GM21528 (cell line): Measurements from ENCODE around the gene MALAT1.
"Not testable (repeated sequence)": the region's sequence is repeated elsewhere in the genome, so short reads cannot be mapped to it uniquely, and the experiment has no call there.

ENCODE experiments used
- ATAC-seq: cut with Tn5 transposase; IDR thresholded peaks from one replicate; pipeline ENCODE4 v1.9.1; 2021; ENCODE audit warnings: mild to moderate bottlenecking, moderate library complexity; ENCODE audit not compliant: unreplicated experiment, low FRiP score

Gene MALAT1

DNA sequence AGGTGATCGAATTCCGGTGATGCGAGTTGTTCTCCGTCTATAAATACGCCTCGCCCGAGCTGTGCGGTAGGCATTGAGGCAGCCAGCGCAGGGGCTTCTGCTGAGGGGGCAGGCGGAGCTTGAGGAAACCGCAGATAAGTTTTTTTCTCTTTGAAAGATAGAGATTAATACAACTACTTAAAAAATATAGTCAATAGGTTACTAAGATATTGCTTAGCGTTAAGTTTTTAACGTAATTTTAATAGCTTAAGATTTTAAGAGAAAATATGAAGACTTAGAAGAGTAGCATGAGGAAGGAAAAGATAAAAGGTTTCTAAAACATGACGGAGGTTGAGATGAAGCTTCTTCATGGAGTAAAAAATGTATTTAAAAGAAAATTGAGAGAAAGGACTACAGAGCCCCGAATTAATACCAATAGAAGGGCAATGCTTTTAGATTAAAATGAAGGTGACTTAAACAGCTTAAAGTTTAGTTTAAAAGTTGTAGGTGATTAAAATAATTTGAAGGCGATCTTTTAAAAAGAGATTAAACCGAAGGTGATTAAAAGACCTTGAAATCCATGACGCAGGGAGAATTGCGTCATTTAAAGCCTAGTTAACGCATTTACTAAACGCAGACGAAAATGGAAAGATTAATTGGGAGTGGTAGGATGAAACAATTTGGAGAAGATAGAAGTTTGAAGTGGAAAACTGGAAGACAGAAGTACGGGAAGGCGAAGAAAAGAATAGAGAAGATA is at the start of gene MALAT1:
Gene MALAT1 (plus strand): TSS at position 69 of the 736 bp plus-strand sequence.
- ATAC-seq = no peak

DNA sequence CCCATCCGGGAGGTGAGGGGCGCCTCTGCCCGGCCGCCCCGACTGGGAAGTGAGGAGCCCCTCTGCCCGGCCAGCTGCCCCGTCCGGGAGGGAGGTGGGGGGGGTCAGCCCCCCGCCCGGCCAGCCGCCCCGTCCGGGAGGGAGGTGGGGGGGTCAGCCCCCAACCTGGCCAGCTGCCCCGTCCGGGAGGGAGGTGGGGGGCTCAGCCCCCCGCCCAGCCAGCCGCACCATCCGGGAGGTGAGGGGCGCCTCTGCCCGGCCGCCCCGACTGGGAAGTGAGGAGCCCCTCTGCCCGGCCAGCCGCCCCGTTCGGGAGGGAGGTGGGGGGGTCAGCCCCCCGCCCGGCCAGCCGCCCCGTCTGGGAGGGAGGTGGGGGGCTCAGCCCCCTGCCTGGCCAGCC is 47.5 kb upstream of the MALAT1 start:
- ATAC-seq = not testable (repeated sequence)

DNA sequence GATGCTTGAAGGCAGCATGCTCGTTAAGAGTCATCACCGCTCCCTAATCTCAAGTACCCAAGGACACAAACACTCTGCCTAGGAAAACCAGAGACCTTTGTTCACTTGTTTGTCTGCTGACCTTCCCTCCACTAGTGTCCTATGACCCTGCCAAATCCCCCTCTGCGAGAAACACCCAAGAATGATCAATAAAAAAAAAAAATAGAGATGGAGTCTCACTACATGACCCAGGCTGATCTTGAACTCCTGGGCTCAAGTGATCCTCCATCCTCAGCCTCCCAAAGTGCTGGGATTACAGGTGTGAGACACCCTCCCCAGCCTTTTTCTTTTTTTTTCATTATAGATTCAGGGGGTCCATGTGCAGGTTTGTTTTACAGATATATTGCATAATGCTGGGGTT is 46.6 kb upstream of the MALAT1 start:
- not testable (repeated sequence) for ATAC-seq

DNA sequence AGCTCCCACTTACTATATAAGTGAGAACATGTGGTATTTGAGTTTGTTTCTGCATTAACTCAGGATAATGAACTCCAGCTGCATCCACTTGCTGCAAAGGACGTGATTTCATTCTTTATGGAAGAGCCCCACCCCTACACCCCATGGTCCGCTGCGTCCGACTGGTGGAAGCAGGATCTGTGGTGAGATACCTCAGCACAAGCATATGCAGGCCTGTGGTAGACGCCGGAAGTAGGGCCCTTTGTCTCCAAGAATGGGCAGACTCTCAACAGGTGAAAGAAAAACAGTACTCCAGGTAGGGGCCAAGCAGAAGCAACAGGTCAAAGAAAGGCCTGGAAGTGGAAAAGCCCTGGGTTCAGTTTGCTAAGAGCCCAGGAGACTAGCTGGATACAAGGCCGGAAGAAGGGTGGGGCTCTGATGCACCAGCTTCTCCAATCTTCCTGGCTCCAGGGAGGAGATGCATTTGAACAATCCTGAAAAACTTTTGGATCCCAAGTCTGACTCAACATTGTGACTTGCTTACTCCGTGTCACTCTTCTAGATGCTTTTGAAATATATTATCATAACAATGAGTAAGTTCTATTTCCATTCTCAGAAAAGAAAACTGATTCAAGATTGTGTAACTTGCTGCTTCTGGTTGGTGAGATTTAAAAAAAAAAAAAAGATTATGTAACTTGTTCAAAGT is 45.9 kb upstream of the MALAT1 start:
- no peak for ATAC-seq

DNA sequence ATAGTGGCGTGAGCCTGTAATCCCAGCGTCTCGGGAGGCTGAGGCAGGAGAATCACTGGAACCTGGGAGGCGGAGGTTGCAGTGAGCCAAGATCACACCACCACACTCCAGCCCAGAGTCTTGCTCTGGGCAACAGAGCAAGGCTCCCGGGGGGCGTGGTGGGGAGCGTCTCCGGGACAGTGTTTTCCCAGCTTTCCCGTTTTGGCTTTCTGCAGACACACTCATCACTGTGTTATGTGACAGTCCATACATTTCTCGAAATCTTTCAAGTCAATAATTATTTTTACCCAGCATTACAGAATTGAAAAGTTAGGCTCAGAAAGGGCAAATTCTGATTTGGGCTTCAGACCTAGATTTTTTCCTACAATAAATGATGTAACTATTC is 44.5 kb upstream of the MALAT1 start:
- ATAC-seq = no peak

DNA sequence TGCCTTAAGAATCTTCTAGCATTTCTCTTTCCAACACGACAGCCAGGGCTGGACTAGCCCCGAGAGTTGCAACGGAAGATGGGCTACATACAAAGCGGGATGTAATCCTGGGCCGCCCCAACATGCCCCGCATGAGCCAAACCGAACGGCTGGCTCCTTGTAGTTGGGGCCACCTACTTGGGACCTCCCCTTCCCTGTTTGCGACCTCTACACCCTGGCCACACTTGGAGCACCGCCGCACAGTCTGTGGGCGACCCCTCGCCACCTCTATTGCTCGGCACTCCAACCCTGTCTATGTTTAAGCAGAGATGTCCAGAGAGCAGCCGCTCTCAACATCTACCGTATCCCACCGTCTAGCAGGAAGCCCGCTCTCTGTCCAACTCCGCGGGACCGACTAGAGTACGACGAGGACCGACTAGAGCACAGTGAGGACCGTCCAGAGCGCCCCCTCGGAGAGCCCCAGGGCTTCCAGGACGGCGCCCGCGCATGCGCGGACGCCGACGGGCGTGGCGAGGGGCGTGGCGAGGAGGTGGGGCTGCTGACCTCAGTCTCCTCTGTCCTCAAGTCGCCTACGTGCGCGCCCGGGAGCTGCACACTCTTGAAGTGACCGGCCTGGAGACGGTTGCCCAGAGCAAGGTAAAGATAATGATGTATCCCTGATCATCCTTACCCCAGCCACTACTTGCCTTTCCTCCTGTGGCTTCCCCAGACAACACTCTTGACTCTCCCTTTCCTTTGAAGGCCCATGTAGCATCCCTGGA is 44.0 kb upstream of the MALAT1 start:
- peak; percentile 91 for ATAC-seq

DNA sequence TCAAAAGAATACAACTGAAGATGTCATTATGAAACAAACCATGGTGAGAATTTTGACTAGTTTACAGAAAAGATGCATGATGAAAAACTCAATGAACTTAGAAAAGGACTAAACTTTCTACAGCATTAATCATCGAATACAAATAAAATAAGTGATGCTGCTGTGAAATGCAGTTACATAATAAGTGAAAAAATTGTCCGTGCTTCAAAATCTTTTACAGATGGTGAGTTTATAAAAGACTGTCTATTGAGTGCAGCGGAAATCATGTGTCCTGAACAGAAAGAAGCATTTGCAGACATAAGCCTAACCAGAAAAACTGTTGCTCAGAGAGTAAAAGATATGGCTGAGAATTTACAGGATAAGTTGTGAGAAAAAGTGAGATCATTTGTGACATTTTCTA is 42.4 kb upstream of the MALAT1 start:
- no peak for ATAC-seq

DNA sequence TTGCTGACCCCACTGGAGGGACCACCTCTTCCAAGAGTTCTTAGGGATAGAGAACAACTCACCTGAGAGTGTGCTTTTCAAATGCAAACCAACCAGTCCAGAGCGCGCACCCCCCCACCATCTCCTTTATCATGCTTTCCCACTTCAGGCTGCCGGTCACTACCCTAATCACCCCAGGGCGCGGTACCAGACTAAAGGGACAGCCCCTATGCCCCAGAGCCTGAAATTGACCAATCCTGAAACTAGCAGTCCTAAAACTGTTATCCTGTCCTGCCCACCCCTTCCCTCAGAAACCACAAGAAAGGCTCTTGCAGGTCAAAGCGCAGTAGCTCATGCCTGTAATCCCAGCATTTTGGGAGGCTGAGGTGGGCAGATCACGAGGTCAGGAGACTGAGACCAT is 39.3 kb upstream of the MALAT1 start:
- ATAC-seq = no peak

DNA sequence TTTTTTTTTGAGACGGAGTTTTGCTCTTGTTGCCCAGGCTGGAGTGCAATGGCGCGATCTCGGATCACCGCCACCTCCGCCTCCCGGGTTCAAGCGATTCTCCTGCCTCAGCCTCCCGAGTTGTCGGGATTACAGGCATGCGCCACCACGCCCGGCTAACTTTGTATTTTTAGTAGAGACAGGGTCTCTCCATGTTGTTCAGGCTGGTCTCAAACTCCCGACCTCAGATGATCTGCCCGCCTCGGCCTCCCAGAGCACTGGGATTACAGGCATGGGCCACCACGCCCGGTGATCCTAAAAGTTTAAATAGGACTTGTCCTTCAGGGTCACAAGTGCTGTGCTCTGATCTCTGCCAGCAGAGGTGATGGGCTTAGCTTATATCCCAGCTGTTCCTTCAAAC is 33.4 kb upstream of the MALAT1 start:
- not testable (repeated sequence) for ATAC-seq

DNA sequence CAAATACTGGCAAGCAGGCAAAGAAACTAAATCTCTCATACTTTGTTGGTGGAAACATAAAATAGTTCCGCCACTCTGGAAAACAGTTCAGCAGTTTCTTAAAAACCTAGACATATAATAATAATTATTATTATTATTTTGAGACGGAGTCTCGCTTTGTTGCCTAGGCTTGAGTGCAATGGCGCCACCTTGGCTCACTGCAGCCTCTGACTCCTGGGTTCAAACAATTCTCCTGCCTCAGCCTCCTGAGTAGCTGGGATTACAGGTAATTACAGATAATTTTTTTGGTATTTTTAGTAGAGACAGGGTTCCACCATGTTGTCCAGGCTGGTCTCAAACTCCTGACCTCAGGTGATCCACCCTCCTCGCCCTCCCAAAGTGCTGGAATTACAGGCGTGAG is 31.5 kb upstream of the MALAT1 start:
- not testable (repeated sequence) for ATAC-seq

DNA sequence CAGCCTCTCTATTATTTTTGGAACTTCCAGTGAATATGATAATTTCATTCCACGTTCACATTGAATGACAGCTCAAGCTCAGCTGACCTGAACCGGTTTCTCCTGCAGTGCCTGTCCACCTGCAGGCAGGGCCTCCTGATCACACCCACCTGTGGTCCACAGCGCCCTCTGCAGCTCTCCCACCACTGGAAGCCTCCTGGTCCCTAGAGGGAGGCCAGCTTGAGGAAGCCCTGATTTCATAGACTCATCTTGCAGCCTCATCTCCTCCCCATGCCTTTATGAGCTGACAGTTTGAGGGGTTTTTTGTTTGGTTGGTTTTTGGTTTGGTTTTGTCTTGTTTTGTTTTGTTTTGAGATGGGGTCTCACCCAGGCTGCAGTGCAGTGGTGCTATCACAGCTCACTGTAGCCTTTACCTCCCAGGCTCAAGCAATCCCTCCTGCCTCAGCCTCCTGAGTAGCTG is 29.9 kb upstream of the MALAT1 start:
- no peak for ATAC-seq

DNA sequence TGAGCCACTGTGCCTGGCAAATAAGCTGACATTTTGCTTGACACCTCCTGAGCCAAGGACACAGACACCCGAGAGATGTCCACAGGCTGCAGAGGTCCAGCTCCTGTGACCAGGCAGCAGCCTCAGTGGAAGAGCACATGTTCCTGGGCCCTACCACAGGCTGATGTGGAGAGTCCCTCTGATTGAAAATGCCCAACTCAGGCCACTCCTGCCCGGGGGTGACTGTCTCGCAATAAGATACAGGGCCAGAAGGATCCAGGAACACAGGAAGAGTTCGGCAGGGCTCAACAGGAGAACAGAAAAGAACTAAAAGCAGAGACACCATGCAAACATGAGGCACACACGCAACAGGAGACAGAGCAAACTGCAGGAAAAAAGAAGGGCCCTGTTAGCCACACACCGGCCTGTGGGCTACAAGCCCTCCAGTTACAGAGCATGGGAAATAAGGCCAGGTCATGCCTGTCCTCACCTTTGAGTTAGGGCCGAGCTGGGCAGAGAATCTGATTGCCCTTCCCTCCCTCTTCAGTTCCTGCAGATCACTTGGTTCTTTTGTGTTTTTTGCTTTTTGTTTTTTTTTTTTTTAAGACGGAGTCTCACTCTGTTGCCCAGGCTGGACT is 28.3 kb upstream of the MALAT1 start:
- ATAC-seq = no peak

DNA sequence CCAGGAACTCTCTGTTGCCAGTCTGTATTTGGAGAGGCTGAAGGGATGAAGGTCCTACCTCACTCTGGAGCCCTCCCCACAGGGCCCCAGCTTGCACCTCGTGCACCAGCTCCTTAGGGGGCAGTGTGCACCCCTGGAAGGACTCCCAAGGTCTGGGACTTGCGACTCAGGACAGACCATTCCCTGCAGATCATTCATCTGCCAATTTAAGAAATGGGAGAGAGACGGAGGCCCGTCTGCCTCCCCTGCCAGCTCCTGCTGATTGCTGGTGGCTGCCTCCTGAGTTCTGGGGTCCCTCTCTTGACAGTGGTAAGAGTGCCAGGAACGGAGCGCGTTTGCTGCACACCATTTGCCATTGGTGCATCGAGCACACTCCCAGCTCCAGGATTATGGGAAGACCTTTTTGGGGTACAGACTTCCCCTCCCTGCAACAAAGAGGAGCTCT is 27.4 kb upstream of the MALAT1 start:
- no peak for ATAC-seq

DNA sequence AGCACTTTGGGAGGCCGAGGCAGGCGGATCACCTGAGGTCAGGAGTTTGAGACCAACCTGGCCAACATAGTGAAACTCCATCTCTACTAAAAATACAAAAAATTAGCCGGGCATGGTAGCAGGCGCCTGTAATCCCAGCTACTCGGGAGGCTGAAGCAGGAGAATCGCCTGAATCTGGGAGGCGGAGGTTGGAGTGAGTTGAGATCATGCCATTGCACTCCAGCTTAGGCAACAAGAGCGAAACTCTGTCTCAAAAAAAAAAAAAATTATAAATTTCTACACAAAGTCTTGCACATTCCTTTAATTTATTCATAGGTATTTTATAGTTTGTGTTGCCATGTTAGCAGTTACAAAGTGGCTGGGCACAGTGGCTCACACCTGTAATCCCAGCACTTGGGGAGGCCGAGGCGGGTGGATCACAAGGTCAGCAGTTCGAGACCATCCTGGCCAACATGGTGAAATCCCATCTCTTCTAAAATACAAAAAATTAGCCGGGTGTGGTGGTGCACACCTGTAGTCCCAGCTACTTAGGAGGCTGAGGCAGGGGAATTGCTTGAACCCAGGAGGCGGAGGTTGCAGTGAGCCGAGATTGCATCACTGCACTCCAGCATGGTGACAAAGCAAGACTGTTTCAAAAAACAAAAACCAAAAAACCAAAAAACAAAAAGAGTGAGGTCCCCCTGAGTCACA is 26.1 kb upstream of the MALAT1 start:
- not testable (repeated sequence) for ATAC-seq

DNA sequence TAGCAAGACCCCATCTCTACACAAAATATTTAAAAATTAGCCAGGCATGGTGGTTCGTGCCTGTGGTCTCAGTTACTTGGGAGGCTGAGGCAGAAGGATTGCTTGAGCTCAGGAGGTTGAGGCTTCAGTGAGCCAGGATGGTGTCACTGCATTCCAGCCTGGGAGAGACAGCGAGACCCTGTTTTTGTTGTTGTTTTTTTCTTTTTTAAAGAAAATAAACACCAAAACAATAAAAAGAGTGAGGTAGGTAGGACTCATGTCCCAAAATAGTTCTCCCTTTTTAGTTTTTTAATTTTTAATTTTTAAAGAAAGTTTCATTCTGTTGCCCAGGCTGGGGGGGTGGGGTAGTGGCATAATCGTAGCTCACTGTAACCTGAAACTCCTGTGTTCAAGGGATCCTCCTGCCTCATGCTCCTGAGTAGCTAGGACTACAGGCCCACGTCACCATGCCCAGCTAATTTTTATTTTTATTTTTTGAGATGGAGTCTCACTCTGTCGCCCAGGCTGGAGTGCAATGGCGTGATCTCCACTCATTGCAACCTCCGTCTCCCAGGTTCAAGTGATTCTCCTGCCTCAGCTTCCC is 25.5 kb upstream of the MALAT1 start:
- no peak for ATAC-seq

DNA sequence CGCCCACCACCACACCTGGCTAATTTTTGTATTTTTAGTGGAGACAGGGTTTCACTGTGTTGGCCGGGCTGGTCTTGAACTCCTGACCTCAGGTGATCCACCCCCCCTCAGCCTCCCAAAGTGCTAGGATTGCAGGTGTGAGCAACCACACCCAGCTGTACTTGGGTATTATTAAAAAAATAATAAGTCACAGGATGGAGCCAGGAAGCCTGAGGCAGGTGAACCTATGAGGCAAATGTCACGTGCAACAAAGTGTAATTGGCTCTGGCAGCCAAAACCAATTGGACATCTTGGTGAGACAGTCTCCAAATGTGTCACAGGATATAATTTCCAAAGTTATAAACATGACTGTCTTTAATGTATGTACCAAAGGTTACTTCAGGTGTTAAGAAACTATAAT is 24.0 kb upstream of the MALAT1 start:
- ATAC-seq = no peak

DNA sequence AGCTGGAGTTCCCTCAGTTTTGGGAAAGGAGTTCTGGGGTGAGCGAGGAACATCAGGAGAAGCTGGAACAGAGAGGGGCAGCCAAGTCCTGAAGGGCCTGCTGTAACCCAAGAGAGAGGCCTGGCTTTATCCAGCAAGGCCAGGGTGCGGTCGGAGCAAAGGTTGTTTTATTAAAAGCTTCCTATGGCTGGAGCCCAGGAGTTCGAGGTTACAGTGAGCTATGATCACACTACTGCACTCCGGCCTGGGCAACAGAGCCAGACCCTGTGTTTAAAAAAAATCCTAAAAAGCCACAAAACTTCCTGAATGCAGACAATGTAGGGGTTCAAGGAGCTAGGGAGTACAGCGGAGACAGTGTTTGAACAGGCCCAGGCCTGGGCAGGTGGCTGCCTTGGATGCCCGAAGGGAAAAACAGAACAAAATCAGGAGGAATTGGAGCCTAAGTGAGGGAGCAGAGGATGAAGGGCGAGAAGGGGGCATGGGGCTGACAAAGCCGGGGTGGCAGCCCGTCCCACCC is 22.2 kb upstream of the MALAT1 start:
- ATAC-seq = no peak

DNA sequence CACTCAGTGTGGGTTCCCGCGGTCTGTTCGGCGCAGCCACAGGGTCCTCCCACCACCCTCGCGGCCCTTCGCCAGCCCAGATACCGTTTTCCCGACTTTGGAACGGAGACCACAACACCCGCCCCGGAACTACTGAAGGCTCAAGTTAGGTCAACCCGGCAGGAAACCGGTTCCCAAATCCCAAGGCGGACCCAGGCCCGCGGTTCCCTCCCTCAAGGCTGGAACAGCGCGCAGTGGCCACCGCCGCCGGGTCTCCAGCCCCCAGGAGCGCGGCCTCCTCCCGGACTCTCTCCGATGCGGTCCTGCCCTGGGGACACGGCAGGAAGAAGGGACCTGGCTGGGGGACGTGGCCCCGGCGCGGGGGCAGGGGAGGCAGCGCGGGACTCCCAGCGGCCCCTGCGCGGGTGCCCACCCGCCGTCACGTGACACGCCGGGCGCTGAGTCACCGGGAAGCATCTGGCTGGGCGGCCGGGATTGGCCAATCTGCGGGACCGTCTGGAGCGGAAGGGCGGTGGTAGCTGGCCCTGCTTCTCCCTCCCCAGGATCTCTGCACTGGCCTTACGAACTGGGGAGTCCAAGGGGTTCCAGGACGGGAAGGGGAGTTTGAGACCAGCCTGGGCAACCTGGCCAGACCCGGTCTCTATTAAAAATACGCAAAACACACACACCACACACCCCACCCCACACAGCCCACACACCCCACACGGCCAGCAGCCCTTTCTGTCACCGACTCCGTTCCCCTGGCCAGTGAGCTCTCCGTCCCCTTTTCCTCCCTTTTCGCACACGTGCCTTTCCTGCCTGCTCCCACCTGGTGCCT is 21.5 kb upstream of the MALAT1 start:
- ATAC-seq = peak; percentile 66
